HEK293T (cell line): ENCODE results near the gene TRIM15.

Source experiments
- BHLHE40 ChIP-seq: fragments of 450-650 bp; IDR thresholded peaks from 2 replicates; pipeline ENCODE4 v1.6.1; 2016; ENCODE audit warnings: mild to moderate bottlenecking, moderate library complexity, borderline replicate concordance
- ELF4 ChIP-seq: fragments of 450-650 bp; IDR thresholded peaks from 2 replicates; pipeline ENCODE4 v1.6.1; 2017; ENCODE audit warnings: antibody characterized with exemption
- FOXK2 ChIP-seq: fragments of 450-650 bp; IDR thresholded peaks from 2 replicates; pipeline ENCODE4 v1.6.1; 2016; ENCODE audit warnings: mild to moderate bottlenecking
- FOXM1 ChIP-seq: fragments of 450-650 bp; IDR thresholded peaks from 2 replicates; pipeline ENCODE4 v1.6.1; 2017; ENCODE audit warnings: mild to moderate bottlenecking, borderline replicate concordance
- LEF1 ChIP-seq: fragments of 450-650 bp; IDR thresholded peaks from 2 replicates; pipeline ENCODE4 v1.6.1; 2017; ENCODE audit warnings: mild to moderate bottlenecking, borderline replicate concordance
- SUZ12 ChIP-seq: fragments of 450-650 bp; IDR thresholded peaks from 2 replicates; pipeline ENCODE4 v1.6.1; 2016; ENCODE audit warnings: mild to moderate bottlenecking

- TF ChIP-seq BHLHE40 (no peak), LEF1 (no peak), ELF4 (no peak), FOXK2 (no peak), SUZ12 (no peak), FOXM1 (no peak)
These were observed 40.8 kb upstream of the TRIM15 start for GRCh38 chr6:30122515-30122914.
